HG03575 (cell line): ENCODE data around the gene ICAM2.
"Not testable (repeated sequence)": the region's sequence is repeated elsewhere in the genome, so short reads cannot be mapped to it uniquely, and the experiment has no call there.

Experiments used
- ATAC-seq: cut with Tn5 transposase; IDR thresholded peaks from one replicate; pipeline ENCODE4 v1.9.1; 2021; ENCODE audit not compliant: unreplicated experiment, insufficient number of reproducible peaks, low FRiP score; ENCODE audit errors: extremely low read depth

ICAM2 gene

DNA sequence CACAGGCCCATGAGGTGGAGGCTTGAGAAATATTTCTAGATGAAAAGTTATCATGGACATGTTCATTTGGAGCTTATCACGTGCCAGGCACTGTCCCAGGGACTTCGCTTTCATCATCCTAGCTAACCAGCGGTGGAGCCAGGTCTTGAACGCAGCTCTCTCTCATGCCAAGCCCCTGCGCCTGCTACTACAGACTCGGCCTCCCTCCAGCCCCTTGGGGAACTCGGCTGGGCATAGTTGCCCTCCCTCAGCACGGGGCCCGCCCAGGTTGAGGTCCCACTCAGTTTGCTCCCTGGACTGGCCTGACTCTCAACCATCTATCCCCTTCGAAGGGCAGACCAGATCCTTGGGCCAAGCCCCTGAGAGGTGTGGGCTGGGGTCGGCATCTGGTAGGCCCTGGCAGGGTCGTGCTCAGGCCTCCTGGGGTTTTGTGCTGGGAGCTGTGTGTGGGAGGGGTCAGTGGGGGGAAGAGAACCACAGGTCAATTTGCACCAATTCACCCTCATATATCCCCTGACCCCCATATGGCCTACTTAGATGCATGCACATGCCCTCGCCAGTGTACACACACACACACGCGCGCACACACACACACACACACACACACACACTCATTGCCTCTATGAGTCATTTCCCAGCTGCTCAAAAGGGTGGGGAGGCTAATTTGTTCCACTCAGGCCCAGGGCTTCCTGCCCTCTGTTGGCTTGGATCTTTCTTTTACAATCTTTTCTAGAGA is 35.6 kb downstream of the ICAM2 start:
- ATAC-seq = no peak

DNA sequence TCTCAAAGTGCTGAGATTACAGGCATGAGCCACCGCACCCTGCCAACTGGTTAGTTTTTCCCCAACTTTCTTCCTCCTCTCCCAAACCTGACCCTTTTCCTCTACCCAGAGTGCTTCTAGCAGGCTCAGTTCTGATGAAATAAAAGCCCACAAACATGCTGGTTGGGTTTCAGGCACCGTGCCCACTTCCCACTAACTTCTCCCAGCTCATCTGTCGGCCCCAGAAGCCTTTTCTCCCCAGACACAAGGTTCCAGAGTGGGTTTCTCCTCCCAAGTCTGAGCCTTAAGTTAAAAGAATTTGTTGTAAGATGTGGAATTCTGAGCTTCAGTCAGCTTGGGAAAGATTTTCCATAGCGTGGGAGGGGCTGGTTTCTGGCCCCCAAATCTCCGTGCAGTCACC is 36.2 kb downstream of the ICAM2 start:
- ATAC-seq = no peak

DNA sequence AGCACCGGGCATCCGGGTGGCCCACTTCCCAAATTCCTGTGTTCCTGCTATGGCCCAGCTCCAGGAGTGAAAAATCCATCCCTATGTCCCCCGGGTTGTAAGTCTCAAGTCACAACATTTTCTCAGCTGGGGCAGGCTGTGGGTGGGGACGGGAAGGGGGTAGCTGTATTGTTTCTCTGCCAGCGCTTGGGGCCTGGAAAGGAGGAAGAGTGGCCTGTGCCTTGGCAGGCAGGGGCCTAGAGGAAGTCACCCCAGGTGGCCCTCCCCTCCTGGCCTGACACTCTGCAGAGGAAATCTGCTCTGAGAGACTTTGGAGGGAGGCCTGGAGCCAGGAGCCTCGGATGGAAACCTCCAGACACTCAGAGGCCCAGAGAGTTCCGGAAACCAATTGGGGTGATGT is 37.1 kb downstream of the ICAM2 start:
- no peak for ATAC-seq

DNA sequence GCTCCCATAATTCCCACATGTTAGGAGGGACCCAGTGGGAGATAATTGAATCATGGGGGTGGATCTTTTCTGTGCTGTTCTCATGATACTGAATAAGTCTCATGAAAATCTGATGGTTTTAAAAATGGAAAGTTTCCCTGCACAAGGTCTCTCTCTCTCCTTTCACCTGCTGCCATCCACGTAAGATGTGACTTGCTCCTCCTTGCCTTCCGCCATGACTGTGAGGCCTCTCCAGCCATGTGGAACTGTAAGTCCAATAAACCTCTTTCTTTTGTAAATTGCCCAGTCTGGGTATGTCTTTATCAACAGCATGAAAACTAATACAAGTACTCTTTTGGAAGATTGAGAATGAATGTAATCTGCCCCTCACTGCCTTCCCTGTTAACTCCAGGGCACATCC is 37.8 kb downstream of the ICAM2 start:
- not testable (repeated sequence) for ATAC-seq

DNA sequence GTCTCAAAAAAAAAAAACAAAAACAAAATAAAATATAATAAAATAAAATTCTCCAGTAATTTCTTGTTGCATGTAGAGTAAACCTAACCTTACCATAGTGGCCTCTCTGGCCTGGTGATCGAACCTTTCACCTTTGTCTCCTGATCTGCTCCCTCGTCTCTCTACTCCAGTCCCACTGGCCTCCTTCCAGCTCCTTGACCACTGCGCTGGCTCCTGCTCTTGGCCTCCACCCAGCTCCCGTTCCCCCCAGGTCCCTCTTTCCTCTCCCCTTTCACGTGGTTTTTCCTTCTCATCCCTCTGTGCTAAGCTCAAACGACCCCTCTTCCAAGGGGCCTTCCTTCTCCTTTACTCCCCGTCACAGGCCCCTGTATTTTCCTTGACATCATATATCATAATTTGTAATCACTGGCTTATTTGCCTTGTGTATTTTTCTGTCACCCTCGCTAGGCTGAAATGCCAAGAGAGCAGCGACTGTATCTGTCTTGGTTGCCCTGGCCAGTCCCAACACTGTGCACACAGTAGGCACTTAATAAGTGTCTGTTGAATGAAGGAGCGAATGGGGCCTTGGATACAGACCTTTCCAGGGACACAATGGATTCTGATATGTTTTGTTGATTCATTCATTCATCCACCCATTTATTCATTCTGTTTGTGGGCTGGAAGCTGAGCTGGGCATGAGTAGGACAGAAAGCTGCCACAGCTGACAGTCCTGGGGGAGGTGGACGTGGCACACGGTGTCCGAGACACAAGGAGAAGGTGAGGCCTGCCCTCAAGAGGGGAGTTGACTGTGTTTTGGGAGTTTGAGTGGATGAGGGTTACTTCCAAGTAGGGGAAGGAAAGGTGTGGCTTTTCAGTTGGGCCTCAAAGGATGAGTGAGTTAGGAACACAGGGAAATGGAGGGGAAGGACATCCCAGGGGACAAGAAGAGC is 41.9 kb downstream of the ICAM2 start:
- no peak for ATAC-seq

DNA sequence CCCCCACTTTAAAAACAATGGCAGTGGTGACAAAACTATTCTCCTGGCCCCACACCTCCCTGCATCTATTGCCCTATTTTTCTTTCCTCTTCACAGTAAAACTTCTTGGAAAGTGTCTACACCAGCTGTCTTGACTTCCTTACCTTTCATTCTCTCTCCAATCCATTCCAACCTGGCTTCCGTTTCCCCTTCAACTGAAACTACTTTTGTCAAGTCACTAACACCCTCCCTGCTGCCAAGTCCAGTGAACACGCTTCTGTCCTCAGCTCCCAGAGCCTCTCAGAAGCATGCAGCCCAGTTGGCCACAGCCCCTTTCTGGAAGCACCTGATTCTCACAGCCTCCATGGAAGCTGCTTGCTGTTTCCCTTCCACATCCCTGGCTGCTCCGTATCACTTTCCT is 43.7 kb downstream of the ICAM2 start:
- no peak for ATAC-seq

DNA sequence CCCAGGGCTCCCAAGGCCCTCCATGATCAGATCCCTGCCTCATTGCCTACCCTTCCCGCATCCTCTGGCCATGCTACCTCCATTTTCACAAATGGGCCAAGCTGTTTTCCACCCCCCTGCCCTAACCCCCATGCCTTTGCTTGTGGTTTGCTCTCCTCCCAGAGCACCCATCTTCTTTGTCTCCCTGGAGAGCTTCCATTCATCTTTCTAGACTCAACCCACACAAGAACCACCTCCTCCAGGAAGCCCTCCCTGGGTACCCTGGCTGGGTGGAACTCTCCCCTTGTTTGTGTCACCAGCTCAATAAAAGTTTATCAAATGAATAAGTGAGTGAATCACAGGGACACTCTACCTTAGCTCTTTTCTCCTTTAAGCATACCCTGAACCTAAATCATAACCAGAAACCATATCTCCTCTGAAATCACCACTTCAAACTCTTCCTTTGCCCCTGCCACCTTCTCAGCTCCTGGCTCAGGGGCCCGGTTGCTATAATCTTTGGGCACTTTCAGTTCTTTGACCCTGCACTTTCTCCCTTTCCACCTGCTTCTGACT is 44.8 kb downstream of the ICAM2 start:
- ATAC-seq = no peak

DNA sequence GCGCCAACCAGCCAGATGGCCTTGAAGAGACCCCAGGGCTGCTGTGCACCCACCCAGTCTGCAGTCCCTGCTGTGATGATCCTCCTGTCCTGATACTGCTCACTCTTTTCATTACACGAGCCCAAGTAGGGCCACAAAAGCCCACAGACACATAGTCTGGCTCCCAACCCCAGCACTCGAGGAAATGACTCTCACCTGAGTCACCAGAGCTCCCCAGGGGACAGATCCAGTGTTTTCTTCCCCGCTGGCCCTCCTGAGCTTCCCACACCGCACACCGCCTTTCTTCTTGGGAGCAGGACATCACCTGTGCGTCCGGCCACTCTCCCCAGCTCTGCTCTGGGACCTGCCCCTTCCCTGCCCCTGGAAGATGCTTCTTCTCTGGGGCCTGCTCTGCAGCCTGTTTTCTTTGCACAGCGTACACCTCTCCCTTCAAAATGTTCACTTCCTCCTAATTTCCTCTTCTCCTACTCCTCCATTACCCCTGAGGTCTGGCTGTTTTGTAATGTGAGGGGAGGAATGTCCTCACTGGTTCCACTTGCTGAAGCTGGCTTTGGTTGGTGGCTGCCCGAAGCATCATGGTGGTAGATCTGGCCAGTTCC is 45.7 kb downstream of the ICAM2 start:
- no peak for ATAC-seq

DNA sequence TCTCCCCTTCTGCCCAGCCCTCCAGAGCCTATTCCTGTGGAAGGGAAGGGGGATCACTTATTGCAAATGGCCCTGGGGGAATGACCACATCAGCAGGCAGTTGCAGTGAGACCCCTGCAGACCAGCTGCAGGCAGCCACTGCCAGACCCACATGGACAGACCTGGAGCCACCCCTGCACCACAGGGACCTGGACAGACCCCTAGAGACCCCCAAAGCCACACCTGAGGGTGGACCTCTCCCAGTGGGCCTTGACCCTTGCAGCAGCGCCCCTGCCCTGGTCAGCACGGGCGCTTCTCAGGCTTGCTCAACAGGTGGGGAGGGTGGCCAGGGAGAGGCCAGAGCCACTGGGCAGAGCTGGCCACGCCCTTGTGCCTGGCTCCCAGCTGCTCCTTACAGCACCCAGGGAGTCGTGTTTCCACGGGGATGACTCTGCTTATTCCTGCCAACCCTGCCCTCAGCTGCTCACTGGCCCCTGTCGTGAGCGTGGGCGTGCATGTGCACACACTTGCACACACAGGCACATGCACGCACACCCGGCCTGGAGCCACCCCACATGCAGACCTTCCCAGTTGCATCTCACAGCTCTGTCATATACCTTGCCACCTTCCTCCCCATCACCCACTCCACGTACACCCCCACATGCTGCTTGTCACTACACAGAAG is 46.4 kb downstream of the ICAM2 start:
- no peak for ATAC-seq

DNA sequence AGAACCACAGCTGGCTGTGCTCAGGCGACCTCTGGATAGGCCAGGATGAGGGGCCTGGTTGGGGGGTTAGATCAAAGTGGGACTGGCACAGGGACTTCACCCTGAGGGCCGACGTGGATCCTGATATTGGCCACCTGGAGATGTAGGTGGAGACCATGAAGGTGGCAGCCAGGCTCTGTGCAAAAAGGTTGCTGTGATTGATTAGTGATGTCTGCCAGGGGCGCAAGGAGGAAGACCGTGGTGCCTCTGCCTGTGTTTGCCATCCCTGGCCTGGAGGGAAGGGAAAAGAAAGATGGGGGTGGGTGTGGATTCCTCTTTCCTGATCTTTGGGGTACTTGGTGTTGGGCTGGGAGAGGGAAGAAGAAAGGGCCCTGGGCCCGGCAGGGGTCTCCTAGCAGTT is 47.2 kb downstream of the ICAM2 start:
- ATAC-seq = no peak

DNA sequence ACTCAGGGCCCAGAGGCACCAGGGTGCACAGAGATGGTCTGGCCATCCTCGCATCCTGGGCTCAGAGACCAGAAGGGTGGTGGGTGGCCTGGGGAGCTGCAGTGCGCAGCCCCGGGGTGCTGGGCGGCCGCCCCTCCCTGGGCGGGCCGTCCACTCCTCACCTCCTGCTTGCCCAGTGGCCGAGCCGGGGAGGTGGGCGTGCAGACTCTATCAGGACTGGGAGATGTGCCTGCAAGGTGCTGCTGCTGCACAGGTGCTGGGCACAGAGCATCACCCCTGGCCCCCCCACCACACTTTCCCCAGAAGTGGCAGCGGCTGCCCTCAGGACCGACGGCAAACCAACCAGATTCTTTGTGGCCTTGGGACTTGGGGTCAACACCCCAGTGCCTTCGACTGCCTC is 47.6 kb downstream of the ICAM2 start, which contains the start of gene SCN4A:
Gene SCN4A (minus strand): TSS at position 123 of the 400 bp plus-strand sequence. CDS start 77 bp downstream, at position 46.
- no peak for ATAC-seq

DNA sequence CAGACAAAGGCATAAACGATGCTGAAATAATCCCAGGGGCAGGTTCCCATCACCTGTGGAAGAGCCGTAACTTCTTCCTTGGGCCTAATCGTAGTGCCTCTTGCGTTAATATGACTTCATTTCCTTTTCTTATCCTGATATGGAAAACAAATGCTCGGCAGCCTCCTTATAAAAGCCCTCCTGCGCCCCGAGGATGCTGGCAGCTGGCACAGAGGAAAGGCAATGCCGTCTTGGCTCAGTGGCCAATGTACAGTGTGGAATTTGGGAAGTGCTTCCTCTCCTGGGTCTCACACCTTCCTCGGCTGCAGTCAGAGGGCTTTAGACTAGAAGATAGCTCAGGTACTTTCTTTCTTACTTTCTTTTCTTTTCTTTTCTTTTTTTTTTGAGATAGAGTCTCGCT is 51.2 kb downstream of the ICAM2 start:
- no peak for ATAC-seq

DNA sequence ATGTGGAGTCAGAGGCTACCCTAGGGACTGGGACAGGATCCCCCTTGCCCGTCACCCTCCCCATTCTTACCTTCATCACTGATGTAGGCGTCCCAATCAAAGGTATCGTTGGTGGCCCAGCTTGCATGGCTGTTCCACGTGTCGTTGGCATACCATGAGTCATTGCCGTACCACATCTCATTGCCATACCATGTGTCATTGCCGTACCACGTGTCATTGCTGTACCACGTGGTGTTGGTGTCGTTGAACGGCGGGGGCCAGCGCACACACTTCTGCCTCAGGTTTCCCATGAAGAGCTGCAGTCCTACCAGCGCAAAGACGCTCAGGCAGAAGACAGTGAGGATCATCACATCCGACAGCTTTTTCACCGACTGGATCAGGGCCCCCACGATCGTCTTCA is 52.5 kb downstream of the ICAM2 start:
- no peak for ATAC-seq

DNA sequence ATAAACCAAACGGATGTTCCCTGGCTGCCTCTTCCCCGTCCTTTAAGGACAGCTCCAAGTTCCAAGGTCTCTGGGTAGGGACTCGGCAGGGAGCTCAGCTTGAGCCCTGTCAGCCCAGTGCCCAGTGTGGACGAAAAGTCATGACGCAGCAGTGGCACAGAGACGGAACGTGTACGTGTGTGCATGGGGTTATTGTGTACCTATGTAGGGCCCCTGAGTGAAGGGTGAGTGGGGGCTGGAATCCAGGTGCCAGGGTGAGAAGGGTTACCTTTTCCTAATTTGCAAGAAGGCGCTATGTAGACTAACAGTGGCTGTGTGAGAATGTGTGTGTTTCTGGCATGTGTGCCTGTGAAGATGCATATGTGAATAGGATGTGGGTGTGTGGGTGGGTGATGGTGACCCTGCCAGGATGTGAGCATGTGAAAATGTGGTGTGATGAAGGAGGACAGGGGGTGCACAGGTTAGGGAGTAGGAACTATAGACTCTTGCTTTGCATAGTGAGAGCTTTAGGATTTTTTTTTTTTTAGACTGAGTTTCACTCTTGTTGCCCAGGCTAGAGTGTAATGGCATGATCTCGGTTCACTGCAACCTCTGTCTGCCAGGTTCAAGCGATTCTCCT is 53.7 kb downstream of the ICAM2 start:
- no peak for ATAC-seq

DNA sequence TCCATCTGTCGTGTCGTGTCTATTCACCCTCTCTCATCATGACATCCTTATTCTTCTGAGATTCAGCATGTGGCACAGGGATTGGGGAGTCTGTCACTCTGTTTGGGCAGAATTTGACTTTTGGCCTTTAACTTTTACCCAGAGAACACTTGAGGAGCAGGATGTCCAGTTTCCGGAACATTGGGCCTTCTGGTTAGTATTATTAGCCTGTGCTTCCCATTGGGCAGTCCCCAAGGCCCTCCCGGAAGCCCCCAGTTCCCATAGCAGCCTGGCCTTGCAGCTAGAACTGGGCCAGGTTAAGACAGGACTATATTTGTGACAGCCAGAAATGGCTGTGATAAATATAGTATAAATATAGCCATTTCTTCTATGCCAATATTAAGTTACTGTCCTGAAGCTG is 57.3 kb downstream of the ICAM2 start:
- no peak for ATAC-seq

DNA sequence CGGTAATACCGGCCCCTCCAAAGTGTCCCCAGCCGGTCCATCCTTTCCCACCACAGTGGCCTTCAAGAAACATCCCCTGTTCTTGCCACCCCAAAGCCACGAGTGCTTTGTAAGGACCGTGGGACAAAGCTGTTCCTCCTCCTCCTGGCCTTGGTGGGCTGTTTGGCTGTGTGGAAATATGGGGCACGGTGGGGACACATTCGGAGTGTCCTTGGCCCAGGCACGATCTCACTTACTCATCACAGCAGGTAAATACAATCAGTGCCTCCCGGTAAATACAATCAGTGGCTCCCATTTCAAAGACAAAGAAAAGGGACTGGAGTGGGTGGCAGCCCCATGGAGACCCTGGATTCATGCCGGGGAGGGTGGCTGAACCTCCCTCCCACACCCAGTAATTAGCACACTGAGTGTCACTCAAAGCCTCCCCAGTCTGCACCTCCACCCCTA is 58.1 kb downstream of the ICAM2 start:
- ATAC-seq = no peak

DNA sequence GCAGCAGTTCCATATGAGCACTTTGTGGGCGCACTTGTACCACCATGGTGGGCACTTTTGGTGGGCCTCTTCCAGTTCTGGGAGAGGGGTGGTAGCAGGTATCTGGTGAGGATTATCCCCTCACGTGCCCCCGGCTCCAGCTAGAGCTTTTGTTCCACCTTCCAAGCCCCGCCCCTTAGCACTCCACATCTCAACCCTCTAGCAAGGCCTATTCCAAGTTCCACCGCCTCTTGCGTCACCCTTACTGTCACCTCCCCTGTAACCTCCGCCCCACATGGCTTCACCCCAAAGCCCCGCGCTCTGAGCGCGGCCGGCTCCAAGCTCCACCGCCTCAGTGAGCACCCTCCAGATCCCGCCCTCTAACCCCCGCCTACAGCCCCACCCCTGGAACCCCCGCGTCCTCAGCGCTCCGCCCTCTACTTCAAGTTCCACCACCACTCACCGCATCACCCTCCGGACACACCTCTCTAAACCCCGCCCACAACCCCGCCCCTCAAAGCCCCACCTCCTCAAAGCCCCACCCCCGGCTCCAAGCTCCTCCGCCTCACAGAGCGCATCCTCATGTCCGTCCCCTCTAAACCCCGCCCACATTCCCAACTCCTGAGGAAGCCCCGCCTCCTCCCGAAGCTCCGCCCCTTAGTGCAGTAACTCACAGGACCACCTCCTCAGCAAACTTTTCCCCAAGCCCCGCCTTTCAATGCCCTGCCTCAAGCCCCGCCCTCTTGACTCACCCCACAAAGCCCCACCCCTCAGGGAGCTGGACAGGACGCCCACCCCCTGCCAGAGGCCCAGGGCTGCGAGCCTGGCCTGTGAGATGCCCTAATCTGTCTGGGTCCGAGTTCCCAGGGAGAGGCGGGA is 58.8 kb downstream of the ICAM2 start:
- no peak for ATAC-seq

DNA sequence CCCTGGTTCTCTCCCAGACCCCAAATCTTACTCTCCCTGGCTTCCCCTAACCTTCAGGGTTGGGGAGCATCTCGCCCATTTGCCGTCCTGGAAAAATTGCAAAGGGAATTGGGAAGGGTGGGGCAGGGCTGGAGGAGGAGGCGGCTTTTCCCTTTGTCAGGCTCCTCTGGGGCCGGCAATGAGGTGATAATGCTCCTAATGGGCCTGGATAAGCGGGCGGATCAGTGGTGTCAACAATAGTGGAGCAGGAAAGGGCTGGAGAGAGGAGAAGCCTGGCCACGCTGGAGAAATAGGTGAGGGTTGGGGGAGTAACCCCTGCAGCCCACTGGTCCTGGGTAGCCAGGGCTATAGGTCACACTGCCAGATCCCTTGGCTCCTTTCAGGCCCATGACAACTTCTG is 60.0 kb downstream of the ICAM2 start:
- no peak for ATAC-seq
